Measurements from ENCODE around the gene OTOG.

Gene OTOG

GRCh38 chr11:17653611-17654010 is 106.6 kb downstream of the OTOG start:
- Histone ChIP-seq H3K27ac (ENCODE audit: low read depth, low read length) (no peak overlapping the region), H3K4me1 (ENCODE audit: control insufficient read depth, low read length) (no peaks in the 10 kb centered on the region), H3K4me3 (ENCODE audit: low read length) (no peak overlapping the region)

GRCh38 chr11:17655682-17656081 is 108.6 kb downstream of the OTOG start:
- Histone ChIP-seq H3K79me2 (ENCODE audit: control insufficient read depth, low read length) (no peaks in the 10 kb centered on the region), H3K4me1 (ENCODE audit: control insufficient read depth, low read length) (no peaks in the 10 kb centered on the region)
- TF ChIP-seq EZH2phosphoT487 (IDR thresholded peaks at IDR 0.05; ENCODE audit: borderline replicate concordance, low read length) = no peak
- TF ChIP-seq, protein P1, sequence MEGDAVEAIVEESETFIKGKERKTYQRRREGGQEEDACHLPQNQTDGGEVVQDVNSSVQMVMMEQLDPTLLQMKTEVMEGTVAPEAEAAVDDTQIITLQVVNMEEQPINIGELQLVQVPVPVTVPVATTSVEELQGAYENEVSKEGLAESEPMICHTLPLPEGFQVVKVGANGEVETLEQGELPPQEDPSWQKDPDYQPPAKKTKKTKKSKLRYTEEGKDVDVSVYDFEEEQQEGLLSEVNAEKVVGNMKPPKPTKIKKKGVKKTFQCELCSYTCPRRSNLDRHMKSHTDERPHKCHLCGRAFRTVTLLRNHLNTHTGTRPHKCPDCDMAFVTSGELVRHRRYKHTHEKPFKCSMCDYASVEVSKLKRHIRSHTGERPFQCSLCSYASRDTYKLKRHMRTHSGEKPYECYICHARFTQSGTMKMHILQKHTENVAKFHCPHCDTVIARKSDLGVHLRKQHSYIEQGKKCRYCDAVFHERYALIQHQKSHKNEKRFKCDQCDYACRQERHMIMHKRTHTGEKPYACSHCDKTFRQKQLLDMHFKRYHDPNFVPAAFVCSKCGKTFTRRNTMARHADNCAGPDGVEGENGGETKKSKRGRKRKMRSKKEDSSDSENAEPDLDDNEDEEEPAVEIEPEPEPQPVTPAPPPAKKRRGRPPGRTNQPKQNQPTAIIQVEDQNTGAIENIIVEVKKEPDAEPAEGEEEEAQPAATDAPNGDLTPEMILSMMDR (IDR thresholded peaks at IDR 0.05; ENCODE audit: low read depth, low read length, poor library complexity, severe bottlenecking) = no peak

More at GRCh38 chr11:17653611-17654010, 106.6 kb downstream of the OTOG start:
- no peaks in the 10 kb centered on the region for H3K9me3 ChIP-seq (ENCODE audit: control insufficient read depth, insufficient read depth, low read length)
- H3K27me3 ChIP-seq (ENCODE audit: control insufficient read depth, low read length) = peaks cover 15% of the 10 kb centered on the region; the same call in 1 of the 2 replicates
- no peak for TF ChIP-seq EZH2phosphoT487 (IDR thresholded peaks at IDR 0.05; ENCODE audit: borderline replicate concordance, low read length)
- TF ChIP-seq, protein P1 (IDR thresholded peaks at IDR 0.05; ENCODE audit: low read depth, low read length, poor library complexity, severe bottlenecking) = no peak
- no peaks in the 10 kb centered on the region for H3K36me3 ChIP-seq (ENCODE audit: control insufficient read depth, low read length)
- H4K20me1 ChIP-seq (ENCODE audit: control insufficient read depth, insufficient read depth, low read depth, low read length) = no peaks in the 10 kb centered on the region
- no peaks in the 10 kb centered on the region for H3K79me2 ChIP-seq (ENCODE audit: control insufficient read depth, low read length)
- H3K9me2 ChIP-seq (replicated peaks; ENCODE audit: control insufficient read depth, low read length) = no peaks in the 10 kb centered on the region
- H3F3A ChIP-seq (ENCODE audit: control insufficient read depth, insufficient read depth) = no peaks in the 10 kb centered on the region
- no peak overlapping the region for H3K4me2 ChIP-seq (ENCODE audit: low read length)

GRCh38 chr11:17658211-17658610 is 111.2 kb downstream of the OTOG start:
- Histone ChIP-seq H3K4me3 (ENCODE audit: low read length) (no peak overlapping the region), H3K27ac (ENCODE audit: low read depth, low read length) (no peak overlapping the region), H3K9me2 (replicated peaks; ENCODE audit: control insufficient read depth, low read length) (no peaks in the 10 kb centered on the region), H3K4me2 (ENCODE audit: low read length) (no peak overlapping the region), H3K9me3 (ENCODE audit: control insufficient read depth, insufficient read depth, low read length) (no peaks in the 10 kb centered on the region), H3K4me1 (ENCODE audit: control insufficient read depth, low read length) (no peaks in the 10 kb centered on the region), H3K79me2 (ENCODE audit: control insufficient read depth, low read length) (no peaks in the 10 kb centered on the region), H3K36me3 (ENCODE audit: control insufficient read depth, low read length) (no peaks in the 10 kb centered on the region), H4K20me1 (ENCODE audit: control insufficient read depth, insufficient read depth, low read depth, low read length) (no peaks in the 10 kb centered on the region), H3K27me3 (ENCODE audit: control insufficient read depth, low read length) (0 out of 2 replicates have a peak, but pooled peaks cover 3% of the 10 kb centered on the region), H3F3A (ENCODE audit: control insufficient read depth, insufficient read depth) (no peaks in the 10 kb centered on the region)
- no peak for TF ChIP-seq EZH2phosphoT487 (IDR thresholded peaks at IDR 0.05; ENCODE audit: borderline replicate concordance, low read length)
- TF ChIP-seq, protein P1 (IDR thresholded peaks at IDR 0.05; ENCODE audit: low read depth, low read length, poor library complexity, severe bottlenecking) = no peak

More at GRCh38 chr11:17655682-17656081, 108.6 kb downstream of the OTOG start:
- Histone ChIP-seq H3F3A (ENCODE audit: control insufficient read depth, insufficient read depth) (no peaks in the 10 kb centered on the region), H3K27me3 (ENCODE audit: control insufficient read depth, low read length) (peaks cover 8% of the 10 kb centered on the region; the same call in 1 of the 2 replicates), H3K27ac (ENCODE audit: low read depth, low read length) (no peak overlapping the region), H4K20me1 (ENCODE audit: control insufficient read depth, insufficient read depth, low read depth, low read length) (no peaks in the 10 kb centered on the region), H3K4me2 (ENCODE audit: low read length) (no peak overlapping the region), H3K9me3 (ENCODE audit: control insufficient read depth, insufficient read depth, low read length) (no peaks in the 10 kb centered on the region), H3K4me3 (ENCODE audit: low read length) (no peak overlapping the region), H3K36me3 (ENCODE audit: control insufficient read depth, low read length) (no peaks in the 10 kb centered on the region), H3K9me2 (replicated peaks; ENCODE audit: control insufficient read depth, low read length) (no peaks in the 10 kb centered on the region)

Measured in DOHH2 (cell line).